Activated CD4-positive, alpha-beta T cell treated with anti-CD3 and anti-CD28 coated beads, Interleukin-2, amount 10 ng/mL, durations not matched to agents 24 days and 14 days (primary cell): ENCODE data around the gene ZFC3H1. TPM values are rescaled to one million over a fixed set of nuclear protein-coding genes. Genes with fewer than 3 reads are reported as not detected.
"Not testable (repeated sequence)": the region's sequence is repeated elsewhere in the genome, so short reads cannot be mapped to it uniquely, and the experiment has no call there.

ENCODE experiments used
- DNase-seq: peaks from one replicate; pipeline ENCODE4 v3.0.0; 2022
- H3K27ac Mint-ChIP-seq: one replicate; pipeline ENCODE4 v1.8.0; 2022; ENCODE audit warnings: mild to moderate bottlenecking, mixed read lengths
- H3K27me3 Mint-ChIP-seq: one replicate; pipeline ENCODE4 v1.8.0; 2022; ENCODE audit warnings: mixed read lengths
- H3K36me3 Mint-ChIP-seq: one replicate; pipeline ENCODE4 v1.8.0; 2022; ENCODE audit warnings: low read depth, mild to moderate bottlenecking, mixed read lengths
- H3K4me1 Mint-ChIP-seq: one replicate; pipeline ENCODE4 v1.8.0; 2021; ENCODE audit warnings: mixed read lengths
- H3K4me3 Mint-ChIP-seq: one replicate; pipeline ENCODE4 v1.8.0; 2022; ENCODE audit warnings: mild to moderate bottlenecking, moderate library complexity, mixed read lengths
- H3K9me3 Mint-ChIP-seq: one replicate; pipeline ENCODE4 v1.8.0; 2021; ENCODE audit warnings: mixed read lengths
- intact Hi-C: fragments of 100-400 bp; cut with micrococcal nuclease; formaldehyde crosslinking; loops from one replicate; pipeline ENCODE4 v1.15.1; 2023
- total RNA-seq: library from RNA; stranded (reverse); gene quantifications from 2 replicates; pipeline ENCODE4 v1.2.3, GENCODE V29; 2022

Gene ZFC3H1
- total RNA-seq, 1 donor from 2014 or later, result 64.6 TPM

GRCh38 chr12:71594214-71594948 is 69.3 kb downstream of the ZFC3H1 start:
- Mint-ChIP-seq H3K36me3 (no peaks in the 10 kb centered on the region), H3K27me3 (peaks cover 17% of the 10 kb centered on the region), H3K4me1 (no peaks in the 10 kb centered on the region), H3K4me3 (no peak overlapping the region), H3K9me3 (peaks cover 10% of the 10 kb centered on the region), H3K27ac (no peak overlapping the region)
- intact Hi-C loops, result no loop called here
- DNase-seq, result no peak

GRCh38 chr12:71592841-71593240 is 70.8 kb downstream of the ZFC3H1 start:
- peaks cover 20% of the 10 kb centered on the region for H3K27me3 Mint-ChIP-seq
- H3K9me3 Mint-ChIP-seq, result peaks cover 4% of the 10 kb centered on the region
- H3K27ac Mint-ChIP-seq, result no peak overlapping the region
- no peaks in the 10 kb centered on the region for H3K36me3 Mint-ChIP-seq
- intact Hi-C loops, result no loop called here
- H3K4me3 Mint-ChIP-seq, result no peak overlapping the region
- no peaks in the 10 kb centered on the region for H3K4me1 Mint-ChIP-seq
- no peak for DNase-seq

GRCh38 chr12:71591601-71592000 is 72.0 kb downstream of the ZFC3H1 start:
- Mint-ChIP-seq H3K27me3 (peaks cover 19% of the 10 kb centered on the region), H3K4me1 (no peaks in the 10 kb centered on the region), H3K27ac (no peak overlapping the region), H3K9me3 (peaks cover 4% of the 10 kb centered on the region), H3K4me3 (no peak overlapping the region), H3K36me3 (no peaks in the 10 kb centered on the region)
- intact Hi-C loops, result no loop called here
- DNase-seq, result no peak

GRCh38 chr12:71589478-71589881 is 74.2 kb downstream of the ZFC3H1 start:
- Mint-ChIP-seq H3K9me3 (peaks cover 4% of the 10 kb centered on the region), H3K27ac (no peak overlapping the region), H3K27me3 (peaks cover 16% of the 10 kb centered on the region), H3K4me3 (no peak overlapping the region), H3K4me1 (no peaks in the 10 kb centered on the region), H3K36me3 (no peaks in the 10 kb centered on the region)
- DNase-seq, result no peak
- intact Hi-C loops, result no loop called here

GRCh38 chr12:71587012-71587411 is 76.6 kb downstream of the ZFC3H1 start:
- H3K36me3 Mint-ChIP-seq, result no peaks in the 10 kb centered on the region
- peaks cover 4% of the 10 kb centered on the region for H3K9me3 Mint-ChIP-seq
- H3K4me3 Mint-ChIP-seq, result no peak overlapping the region
- H3K27ac Mint-ChIP-seq, result no peak overlapping the region
- intact Hi-C loops, result no loop called here
- DNase-seq, result no peak
- H3K4me1 Mint-ChIP-seq, result no peaks in the 10 kb centered on the region
- H3K27me3 Mint-ChIP-seq, result peaks cover 14% of the 10 kb centered on the region

GRCh38 chr12:71585218-71585617 is 78.4 kb downstream of the ZFC3H1 start:
- no peaks in the 10 kb centered on the region for H3K9me3 Mint-ChIP-seq
- no peak overlapping the region for H3K4me3 Mint-ChIP-seq
- H3K4me1 Mint-ChIP-seq, result no peaks in the 10 kb centered on the region
- no peak overlapping the region for H3K27ac Mint-ChIP-seq
- no peak for DNase-seq
- H3K36me3 Mint-ChIP-seq, result no peaks in the 10 kb centered on the region
- peaks cover 13% of the 10 kb centered on the region for H3K27me3 Mint-ChIP-seq
- intact Hi-C loops, result no loop called here

- H3K9me3 Mint-ChIP-seq, result no peaks in the 10 kb centered on the region
- no peaks in the 10 kb centered on the region for H3K4me1 Mint-ChIP-seq
- H3K36me3 Mint-ChIP-seq, result no peaks in the 10 kb centered on the region
- intact Hi-C loops, result no loop called here
- no peak overlapping the region for H3K27ac Mint-ChIP-seq
- H3K4me3 Mint-ChIP-seq, result no peak overlapping the region
- DNase-seq, result no peak
- H3K27me3 Mint-ChIP-seq, result peaks cover 12% of the 10 kb centered on the region
Observed at GRCh38 chr12:71584356-71584755, 79.3 kb downstream of the ZFC3H1 start.

GRCh38 chr12:71582925-71583324 is 80.7 kb downstream of the ZFC3H1 start:
- no peaks in the 10 kb centered on the region for H3K4me1 Mint-ChIP-seq
- no peaks in the 10 kb centered on the region for H3K36me3 Mint-ChIP-seq
- peaks cover 10% of the 10 kb centered on the region for H3K27me3 Mint-ChIP-seq
- DNase-seq, result no peak
- intact Hi-C loops, result no loop called here
- no peak overlapping the region for H3K4me3 Mint-ChIP-seq
- no peaks in the 10 kb centered on the region for H3K9me3 Mint-ChIP-seq
- no peak overlapping the region for H3K27ac Mint-ChIP-seq

GRCh38 chr12:71581206-71581605 is 82.4 kb downstream of the ZFC3H1 start:
- intact Hi-C loops, result no loop called here

GRCh38 chr12:71578694-71579258 is 84.9 kb downstream of the ZFC3H1 start:
- intact Hi-C loops, result no loop called here
- no peak overlapping the region for H3K27ac Mint-ChIP-seq
- no peaks in the 10 kb centered on the region for H3K9me3 Mint-ChIP-seq
- H3K36me3 Mint-ChIP-seq, result no peaks in the 10 kb centered on the region
- no peaks in the 10 kb centered on the region for H3K4me1 Mint-ChIP-seq
- peaks cover 6% of the 10 kb centered on the region for H3K27me3 Mint-ChIP-seq
- DNase-seq, result no peak
- no peak overlapping the region for H3K4me3 Mint-ChIP-seq

More at GRCh38 chr12:71581206-71581605, 82.4 kb downstream of the ZFC3H1 start:
- no peak for DNase-seq
- Mint-ChIP-seq H3K4me1 (no peaks in the 10 kb centered on the region), H3K9me3 (no peaks in the 10 kb centered on the region), H3K36me3 (no peaks in the 10 kb centered on the region), H3K4me3 (no peak overlapping the region), H3K27ac (no peak overlapping the region), H3K27me3 (peaks cover 6% of the 10 kb centered on the region)

GRCh38 chr12:71576496-71576895 is 87.2 kb downstream of the ZFC3H1 start:
- DNase-seq, result no peak
- no peak overlapping the region for H3K4me3 Mint-ChIP-seq
- peaks cover 3% of the 10 kb centered on the region for H3K27me3 Mint-ChIP-seq
- H3K4me1 Mint-ChIP-seq, result no peaks in the 10 kb centered on the region
- no peak overlapping the region for H3K27ac Mint-ChIP-seq
- intact Hi-C loops, result no loop called here
- no peaks in the 10 kb centered on the region for H3K36me3 Mint-ChIP-seq
- no peaks in the 10 kb centered on the region for H3K9me3 Mint-ChIP-seq

GRCh38 chr12:71569885-71570284 is 93.8 kb downstream of the ZFC3H1 start:
- H3K27ac Mint-ChIP-seq, H3K27me3 Mint-ChIP-seq, H3K4me1 Mint-ChIP-seq, H3K4me3 Mint-ChIP-seq, DNase-seq, H3K9me3 Mint-ChIP-seq, intact Hi-C loops, H3K36me3 Mint-ChIP-seq: not testable (repeated sequence)

GRCh38 chr12:71567537-71567936 is 96.1 kb downstream of the ZFC3H1 start:
- DNase-seq, result no peak
- H3K9me3 Mint-ChIP-seq, result no peaks in the 10 kb centered on the region
- intact Hi-C loops, result no loop called here
- no peak overlapping the region for H3K4me3 Mint-ChIP-seq
- H3K27ac Mint-ChIP-seq, result no peak overlapping the region
- H3K4me1 Mint-ChIP-seq, result no peaks in the 10 kb centered on the region
- H3K27me3 Mint-ChIP-seq, result peaks cover 3% of the 10 kb centered on the region
- H3K36me3 Mint-ChIP-seq, result no peaks in the 10 kb centered on the region

GRCh38 chr12:71566655-71567054 is 97.0 kb downstream of the ZFC3H1 start:
- H3K27me3 Mint-ChIP-seq, result peaks cover 3% of the 10 kb centered on the region
- no peak overlapping the region for H3K4me3 Mint-ChIP-seq
- H3K4me1 Mint-ChIP-seq, result no peaks in the 10 kb centered on the region
- H3K36me3 Mint-ChIP-seq, result no peaks in the 10 kb centered on the region
- no peak overlapping the region for H3K27ac Mint-ChIP-seq
- no peak for DNase-seq
- intact Hi-C loops, result no loop called here
- no peaks in the 10 kb centered on the region for H3K9me3 Mint-ChIP-seq

- H3K4me3 Mint-ChIP-seq, result no peak overlapping the region
- no peaks in the 10 kb centered on the region for H3K36me3 Mint-ChIP-seq
- DNase-seq, result no peak
- no peaks in the 10 kb centered on the region for H3K9me3 Mint-ChIP-seq
- H3K27ac Mint-ChIP-seq, result no peak overlapping the region
- intact Hi-C loops, result no loop called here
- peaks cover 3% of the 10 kb centered on the region for H3K27me3 Mint-ChIP-seq
- H3K4me1 Mint-ChIP-seq, result no peaks in the 10 kb centered on the region
Observed at GRCh38 chr12:71565535-71565934, 98.1 kb downstream of the ZFC3H1 start.
